GM15510 (cell line): ENCODE results near the gene KATNBL1.

Experiments used
- POLR2A ChIP-seq: IDR thresholded peaks from 3 replicates; pipeline ENCODE4 v1.6.1; 2011; ENCODE audit warnings: borderline replicate concordance; ENCODE audit not compliant: insufficient read length; ENCODE audit errors: extremely low read depth

Gene KATNBL1

DNA sequence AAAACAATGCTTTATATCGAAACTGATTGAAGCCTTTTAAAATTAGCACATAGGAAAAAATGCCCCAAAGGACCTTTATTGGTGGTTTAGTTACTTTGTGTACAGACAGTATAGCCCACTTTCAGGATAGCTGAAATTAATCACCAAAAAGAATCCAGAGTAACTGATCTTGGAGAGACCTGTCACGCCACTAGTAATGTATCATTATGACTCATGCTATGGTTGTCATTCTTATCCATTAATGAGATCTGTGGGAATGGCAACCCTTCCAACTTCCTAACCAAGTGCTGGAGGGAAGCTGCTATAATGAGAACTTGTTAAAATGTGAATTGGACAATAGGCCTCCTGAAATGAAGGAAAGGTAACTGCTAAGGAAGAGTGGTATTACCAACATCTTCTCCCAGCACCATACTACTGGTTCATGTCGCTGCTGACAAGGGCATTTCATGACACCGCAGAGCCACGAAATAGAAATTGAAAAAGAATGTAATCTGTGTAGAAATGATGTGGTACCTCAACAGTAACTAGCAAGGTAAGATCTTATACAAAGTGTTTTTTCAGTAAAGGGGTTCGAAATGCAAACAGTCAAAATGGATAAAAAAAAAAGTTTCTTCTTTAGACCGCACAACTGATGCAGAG is 7.8 kb upstream of the KATNBL1 start:
- TF ChIP-seq POLR2A = no peak

- no peak for TF ChIP-seq POLR2A
These were observed 6.8 kb upstream of the KATNBL1 start for GRCh38 chr15:34216527-34217270.

DNA sequence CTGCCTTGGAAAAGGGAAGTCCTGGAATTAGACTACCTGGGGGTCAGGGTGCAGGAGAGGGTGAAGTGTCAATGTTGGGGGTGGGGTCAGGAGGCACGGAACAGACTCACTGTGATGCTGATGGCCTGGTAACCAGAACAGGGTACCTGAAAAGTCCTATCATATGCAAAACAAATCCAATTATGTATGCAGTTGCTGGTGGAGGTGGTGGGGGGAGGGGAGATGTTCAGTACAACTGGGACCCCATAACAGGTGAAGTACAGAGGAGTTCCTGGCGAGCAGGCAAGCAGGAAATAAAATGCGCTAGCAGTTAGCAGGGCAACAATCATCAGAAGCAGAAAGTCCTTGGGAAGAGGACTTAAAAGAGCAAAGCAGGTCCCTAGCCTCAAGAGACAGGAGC is 4.2 kb upstream of the KATNBL1 start:
- no peak for TF ChIP-seq POLR2A

- no peak for TF ChIP-seq POLR2A
These were observed 3.8 kb upstream of the KATNBL1 start for GRCh38 chr15:34213690-34214089.

GRCh38 chr15:34206011-34206410 is 3.9 kb downstream of the KATNBL1 start:
- TF ChIP-seq POLR2A = no peak

GRCh38 chr15:34203936-34204335 is 6.0 kb downstream of the KATNBL1 start:
- TF ChIP-seq POLR2A = no peak

DNA sequence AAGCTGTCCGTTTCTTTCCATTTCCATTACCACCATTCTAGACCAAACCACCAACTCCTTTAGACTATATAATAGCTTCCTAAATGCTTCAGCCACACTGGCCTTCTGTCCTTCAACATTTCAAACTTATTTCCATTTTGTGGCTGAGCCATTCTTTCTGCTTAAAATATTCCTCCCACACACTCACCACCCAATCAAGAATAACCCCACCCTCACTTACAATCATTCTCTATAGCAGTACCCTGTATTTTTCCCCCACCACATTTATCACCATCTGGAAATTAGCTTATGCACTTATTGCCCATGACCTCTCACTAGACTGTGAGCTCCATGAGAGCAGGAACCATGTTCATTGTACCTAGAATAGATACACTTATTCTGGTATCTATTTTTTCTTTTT is 6.6 kb downstream of the KATNBL1 start:
- no peak for TF ChIP-seq POLR2A

DNA sequence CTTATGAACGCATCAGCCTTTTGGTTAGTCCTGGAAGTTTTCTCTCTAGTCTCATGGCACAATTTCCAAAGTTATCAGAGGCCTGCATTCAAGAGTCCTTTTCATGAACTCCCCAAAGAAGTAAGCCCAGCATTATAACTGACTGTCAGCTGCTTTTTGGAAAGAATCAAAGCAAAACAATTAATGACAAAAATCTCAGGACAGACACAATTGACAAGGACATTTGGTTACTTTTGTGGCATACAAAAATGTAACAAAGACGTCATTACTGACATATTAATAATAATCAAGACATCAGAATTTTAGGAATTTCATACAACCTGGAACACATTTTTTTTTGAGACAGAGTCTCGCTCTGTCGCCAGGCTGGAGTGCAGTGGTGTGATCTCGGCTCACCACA is 21.2 kb downstream of the KATNBL1 start:
- no peak for TF ChIP-seq POLR2A

- TF ChIP-seq POLR2A = no peak
These were observed 24.2 kb downstream of the KATNBL1 start for GRCh38 chr15:34185666-34186065.

- no peak for TF ChIP-seq POLR2A
These were observed 27.0 kb downstream of the KATNBL1 start for GRCh38 chr15:34182942-34183341.

DNA sequence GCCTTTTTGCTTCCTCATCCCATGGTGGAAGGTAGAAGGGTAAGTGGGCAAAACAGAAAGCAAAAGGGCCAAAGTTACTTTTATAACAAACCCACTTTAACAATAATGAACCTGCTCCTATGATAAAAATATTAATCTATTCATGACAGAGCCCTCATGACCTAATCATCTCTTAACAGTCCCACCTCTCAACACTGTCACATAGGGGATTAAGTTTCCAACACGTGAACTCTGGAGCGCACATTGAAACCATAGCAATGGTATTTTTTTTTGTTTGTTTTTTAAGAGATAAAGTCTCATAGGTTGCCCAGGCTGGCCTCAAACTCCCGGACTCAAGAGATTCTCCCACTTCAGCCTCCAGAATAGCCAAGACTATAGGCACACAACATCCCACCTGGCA is 30.7 kb downstream of the KATNBL1 start:
- no peak for TF ChIP-seq POLR2A

GRCh38 chr15:34161329-34161963 is 48.5 kb downstream of the KATNBL1 start:
- no peak for TF ChIP-seq POLR2A

GRCh38 chr15:34160735-34161134 is 49.2 kb downstream of the KATNBL1 start:
- no peak for TF ChIP-seq POLR2A

DNA sequence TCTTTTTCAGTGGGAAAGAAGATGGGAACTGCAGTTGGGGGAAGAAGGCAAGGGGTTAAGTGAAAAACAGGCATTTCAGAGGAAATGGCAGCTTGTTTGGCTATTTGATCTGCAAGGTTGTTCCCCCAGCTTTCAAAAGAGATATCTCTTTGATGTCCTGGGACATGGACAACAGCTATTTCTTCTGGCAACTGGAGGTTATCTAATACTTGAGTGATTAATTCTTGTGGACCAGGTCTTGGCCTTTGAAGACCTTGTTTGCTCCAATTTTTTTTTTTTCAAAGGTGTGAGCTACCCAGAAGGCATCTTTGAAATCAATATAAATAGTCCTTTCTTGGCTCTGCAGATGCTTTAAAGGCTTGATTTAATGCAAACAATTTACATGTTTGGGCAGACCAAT is 51.5 kb downstream of the KATNBL1 start:
- TF ChIP-seq POLR2A = no peak

DNA sequence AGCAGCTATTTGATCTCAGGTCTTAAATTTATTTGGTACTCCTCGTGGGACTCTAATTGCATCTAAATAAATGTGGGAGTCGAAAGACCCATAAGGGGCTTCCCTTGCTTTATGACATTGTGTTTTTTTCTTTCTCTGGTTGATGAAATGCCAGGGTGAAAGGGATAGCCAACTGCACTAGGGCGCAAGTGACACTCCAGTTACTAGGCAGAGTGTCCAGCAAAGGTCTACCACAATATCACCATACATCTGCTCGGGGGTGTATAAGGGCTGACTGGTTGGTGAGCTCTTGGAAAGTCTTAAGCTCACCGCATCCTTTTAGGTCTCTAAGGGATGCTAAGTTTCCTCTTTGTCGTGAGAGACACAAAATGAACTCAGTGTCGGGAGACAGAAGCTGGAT is 54.0 kb downstream of the KATNBL1 start:
- TF ChIP-seq POLR2A = no peak

DNA sequence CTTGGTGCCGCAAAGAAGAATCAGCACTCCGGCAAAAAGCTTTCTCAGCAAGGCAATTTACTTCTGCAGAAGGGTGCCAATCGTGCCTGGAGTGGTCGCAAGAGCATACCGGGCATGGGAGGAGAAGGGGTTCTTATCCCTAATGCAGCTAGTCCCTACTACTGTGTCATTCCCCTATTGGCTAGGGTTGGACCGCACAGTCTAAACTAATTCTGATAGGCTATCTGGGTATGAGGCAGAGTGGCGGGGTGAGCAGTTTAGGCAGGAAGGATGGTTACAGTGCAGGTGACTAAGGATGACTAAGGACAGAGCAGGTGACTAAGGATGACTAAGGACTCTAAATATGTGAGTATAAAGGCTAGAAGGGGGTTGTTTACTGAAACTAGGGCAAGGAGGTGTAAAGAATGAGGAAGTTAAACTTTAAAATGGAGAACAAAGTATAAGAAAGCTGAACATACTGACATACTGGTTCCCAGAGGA is 55.1 kb downstream of the KATNBL1 start:
- TF ChIP-seq POLR2A = no peak
